C1 segment of cervical spinal cord (tissue), 14 donors: ENCODE results near the gene PPP1R27.

Experiments
- DNase-seq, 14 donors: peaks; one replicate each; lab custom pipeline; 2025; lab: John Stamatoyannopoulos, UW

PPP1R27 gene

GRCh38 chr17:81821603-81822311 lies 13.1 kb downstream of the PPP1R27 start:
- peak in 4 of 14 donors; percentile 5 to 76 (median 18) for DNase-seq

GRCh38 chr17:81821147-81821546 lies 13.7 kb downstream of the PPP1R27 start:
- DNase-seq = no peak

- DNase-seq = no peak
Measured at GRCh38 chr17:81819708-81820107, 15.1 kb downstream of the PPP1R27 start.

- no peak for DNase-seq
Measured at GRCh38 chr17:81817758-81818147, 17.1 kb downstream of the PPP1R27 start.

GRCh38 chr17:81815646-81815986 lies 19.2 kb downstream of the PPP1R27 start:
- DNase-seq = no peak

GRCh38 chr17:81814748-81815645 lies 19.9 kb downstream of the PPP1R27 start:
- DNase-seq = peak in 1 of 14 donors; percentile 16

GRCh38 chr17:81813861-81814683 lies 20.8 kb downstream of the PPP1R27 start:
- no peak for DNase-seq

GRCh38 chr17:81813371-81813684 lies 21.5 kb downstream of the PPP1R27 start:
- DNase-seq = no peak

GRCh38 chr17:81812571-81813370 lies 22.1 kb downstream of the PPP1R27 start:
- DNase-seq = no peak

- DNase-seq = no peak
Measured at GRCh38 chr17:81811705-81812570, 22.9 kb downstream of the PPP1R27 start.

- DNase-seq = no peak
Measured at GRCh38 chr17:81810892-81811704, 23.8 kb downstream of the PPP1R27 start.

GRCh38 chr17:81810476-81810875 lies 24.4 kb downstream of the PPP1R27 start:
- DNase-seq = no peak

- DNase-seq = no peak
Measured at GRCh38 chr17:81809556-81809998, 25.3 kb downstream of the PPP1R27 start.

- no peak for DNase-seq
Measured at GRCh38 chr17:81808778-81809555, 25.9 kb downstream of the PPP1R27 start.

GRCh38 chr17:81807839-81808238 lies 27.0 kb downstream of the PPP1R27 start:
- DNase-seq = no peak

GRCh38 chr17:81807210-81807719 lies 27.6 kb downstream of the PPP1R27 start:
- DNase-seq = no peak

- no peak for DNase-seq
Measured at GRCh38 chr17:81806461-81807209, 28.2 kb downstream of the PPP1R27 start.
